Brain microvascular endothelial cell (primary cell): Measurements from ENCODE around the gene MRPL55.

ENCODE experiments used
- DNase-seq: peaks from one replicate; pipeline ENCODE4 v3.0.0-alpha.2; 2020
- H3K27ac ChIP-seq: fragments of 250-450 bp; sonication (Bioruptor Pico); 2 replicates; pipeline ENCODE4 v1.5.1; 2020; ENCODE audit warnings: mild to moderate bottlenecking, moderate library complexity
- H3K27me3 ChIP-seq: fragments of 250-450 bp; sonication (Bioruptor Pico); replicated peaks from 2 replicates; pipeline ENCODE4 v1.5.1; 2020; ENCODE audit warnings: mild to moderate bottlenecking
- H3K36me3 ChIP-seq: fragments of 250-450 bp; sonication (Bioruptor Pico); replicated peaks from 2 replicates; pipeline ENCODE4 v1.5.1; 2020; ENCODE audit warnings: mild to moderate bottlenecking
- H3K4me3 ChIP-seq: 2 replicates; pipeline ENCODE4 v1.5.1; 2011; ENCODE audit warnings: low read depth, mild to moderate bottlenecking, control low read depth, low read length, moderate library complexity
- in situ Hi-C: cut with HindIII; loops from 2 replicates; pipeline ENCODE4 v1.10.0; 2017; ENCODE audit warnings: low sequenced_read_pairs, low pct_ligation_motif_present
- TF ChIP-seq, protein P1 (sequence below): IDR thresholded peaks from 2 replicates; pipeline ENCODE4 v1.5.1; 2011; ENCODE audit warnings: low read depth, mild to moderate bottlenecking, moderate library complexity, low read length, control low read depth, inconsistent platforms; ENCODE audit errors: missing control alignments

Gene MRPL55

DNA sequence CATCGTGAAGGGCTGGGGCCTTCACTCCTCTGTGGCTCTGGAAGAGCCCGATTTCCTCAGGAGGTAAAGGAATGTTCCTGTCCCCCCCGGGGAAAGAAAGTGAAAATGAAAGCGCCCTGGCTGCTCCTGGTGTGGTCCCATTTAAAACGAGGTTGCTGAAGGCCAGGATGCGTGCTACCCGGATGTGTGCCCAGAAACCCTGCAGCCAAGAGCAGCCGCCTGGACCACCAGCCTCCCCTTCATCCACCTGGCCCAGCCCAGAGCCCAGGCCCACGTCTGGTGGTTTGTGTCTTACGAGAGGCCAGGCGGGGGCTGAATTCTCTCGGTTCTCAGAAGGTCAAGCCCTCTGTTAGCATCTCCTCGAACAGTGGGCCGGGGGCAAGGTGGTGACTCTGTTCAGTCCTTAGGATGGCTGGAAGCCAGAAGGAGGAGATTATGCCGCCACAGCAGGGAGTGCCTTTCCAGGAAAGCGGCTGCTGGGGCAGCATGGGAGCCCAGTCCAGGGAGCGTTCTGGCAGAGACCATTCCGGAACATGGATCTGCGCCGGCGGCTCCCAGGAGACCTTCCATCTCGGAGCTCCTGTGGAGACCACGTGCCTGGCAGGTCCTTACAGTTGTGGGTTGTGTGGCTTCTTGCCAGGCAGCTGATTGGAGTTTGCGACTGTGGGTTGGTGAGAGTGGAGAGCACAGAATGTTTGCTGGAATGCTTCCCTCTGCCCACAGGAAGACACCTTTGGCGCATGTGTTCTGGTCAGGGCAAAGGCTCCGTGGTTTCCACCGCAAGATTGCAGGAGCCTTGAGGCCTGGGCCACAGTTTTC, 32.3 kb upstream of the MRPL55 start:
- peak overlapping the region; percentile 93 for H3K4me3 ChIP-seq
- peaks cover 5% of the 10 kb centered on the region for H3K36me3 ChIP-seq
- DNase-seq: no peak
- in situ Hi-C loops: no loop called here
- TF ChIP-seq, protein P1, sequence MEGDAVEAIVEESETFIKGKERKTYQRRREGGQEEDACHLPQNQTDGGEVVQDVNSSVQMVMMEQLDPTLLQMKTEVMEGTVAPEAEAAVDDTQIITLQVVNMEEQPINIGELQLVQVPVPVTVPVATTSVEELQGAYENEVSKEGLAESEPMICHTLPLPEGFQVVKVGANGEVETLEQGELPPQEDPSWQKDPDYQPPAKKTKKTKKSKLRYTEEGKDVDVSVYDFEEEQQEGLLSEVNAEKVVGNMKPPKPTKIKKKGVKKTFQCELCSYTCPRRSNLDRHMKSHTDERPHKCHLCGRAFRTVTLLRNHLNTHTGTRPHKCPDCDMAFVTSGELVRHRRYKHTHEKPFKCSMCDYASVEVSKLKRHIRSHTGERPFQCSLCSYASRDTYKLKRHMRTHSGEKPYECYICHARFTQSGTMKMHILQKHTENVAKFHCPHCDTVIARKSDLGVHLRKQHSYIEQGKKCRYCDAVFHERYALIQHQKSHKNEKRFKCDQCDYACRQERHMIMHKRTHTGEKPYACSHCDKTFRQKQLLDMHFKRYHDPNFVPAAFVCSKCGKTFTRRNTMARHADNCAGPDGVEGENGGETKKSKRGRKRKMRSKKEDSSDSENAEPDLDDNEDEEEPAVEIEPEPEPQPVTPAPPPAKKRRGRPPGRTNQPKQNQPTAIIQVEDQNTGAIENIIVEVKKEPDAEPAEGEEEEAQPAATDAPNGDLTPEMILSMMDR: no peak
- peak overlapping the region; percentile 89 for H3K27ac ChIP-seq
- no peaks in the 10 kb centered on the region for H3K27me3 ChIP-seq

DNA sequence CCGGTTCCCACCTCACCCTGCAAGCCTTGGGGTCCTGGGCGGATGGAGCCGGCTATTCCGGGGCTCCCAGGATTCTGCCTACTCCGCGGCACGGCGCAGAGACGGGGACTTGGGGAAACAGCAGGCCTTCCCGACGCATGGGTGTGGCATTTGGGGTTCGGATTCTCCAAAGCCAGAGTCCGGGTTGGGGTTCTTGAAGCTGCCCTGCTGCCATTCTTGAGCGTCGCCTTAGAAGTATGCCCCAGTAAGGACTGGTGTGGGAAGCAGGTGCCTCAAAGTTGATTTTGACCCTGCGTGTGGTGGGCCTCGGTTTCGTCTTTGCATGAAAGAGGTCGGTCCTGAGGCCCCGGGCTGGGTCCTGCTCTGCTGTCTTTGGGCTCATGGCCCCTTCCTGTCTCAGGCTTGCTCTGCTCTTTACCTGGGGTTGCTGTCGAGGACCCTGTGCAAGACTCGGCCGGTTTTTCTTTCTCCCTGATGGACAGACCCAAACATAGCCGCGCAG, 31.7 kb upstream of the MRPL55 start:
- peaks cover 4% of the 10 kb centered on the region for H3K27me3 ChIP-seq
- H3K36me3 ChIP-seq: peaks cover 5% of the 10 kb centered on the region
- DNase-seq: no peak
- peak overlapping the region; percentile 93 for H3K4me3 ChIP-seq
- TF ChIP-seq, protein P1: no peak
- in situ Hi-C loops: no loop called here
- peak overlapping the region; percentile 89 for H3K27ac ChIP-seq

DNA sequence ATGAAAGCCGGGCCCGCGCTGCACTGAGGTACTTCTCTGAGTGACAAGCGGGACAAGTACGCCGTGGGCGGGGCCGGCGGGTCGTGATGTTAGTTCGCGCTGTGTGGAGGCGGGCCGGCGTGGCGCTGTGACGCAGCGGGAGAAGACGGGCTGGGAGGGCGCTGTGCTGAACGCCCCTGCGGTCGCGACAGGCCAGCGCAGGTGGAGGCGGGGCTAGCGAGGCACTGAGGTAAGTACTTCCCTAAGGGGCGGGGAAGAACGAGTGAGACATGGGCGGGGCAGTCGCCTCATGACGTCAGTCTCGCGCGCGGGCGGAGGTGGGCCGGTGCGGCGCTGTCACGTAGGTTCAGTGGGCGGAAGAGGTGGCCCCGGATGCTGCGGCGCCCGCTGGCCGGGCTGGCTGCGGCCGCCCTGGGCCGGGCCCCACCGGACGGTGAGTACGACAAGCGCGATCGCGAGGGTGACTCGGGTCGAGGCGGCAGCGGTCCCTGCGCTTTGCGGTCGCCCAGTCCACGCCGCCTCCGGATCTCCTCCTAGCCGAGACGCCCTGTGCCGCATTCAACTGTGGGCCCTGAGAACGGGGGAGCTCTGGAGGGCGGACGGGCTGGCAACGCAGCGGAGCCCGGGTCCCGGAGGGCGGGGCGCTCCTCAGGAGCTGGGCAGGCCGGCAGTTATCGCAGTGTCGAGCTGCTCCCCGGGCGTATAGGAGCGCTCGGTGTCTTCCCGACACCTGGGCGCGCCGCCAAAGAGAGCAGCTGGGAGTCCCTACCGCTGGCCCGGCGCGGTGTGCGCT, 31.0 kb upstream of the MRPL55 start, which contains the start of gene GUK1:
Gene GUK1 (plus strand): TSS at position 349 of the 793 bp plus-strand sequence. CDS start 24 bp downstream, at position 373.
- Histone ChIP-seq H3K36me3 (peaks cover 5% of the 10 kb centered on the region), H3K27ac (peak within 1 kb of the TSS; percentile 89), H3K4me3 (peak within 1 kb of the TSS; percentile 93), H3K27me3 (peaks cover 4% of the 10 kb centered on the region)
- in situ Hi-C loops: no loop called here
- TF ChIP-seq, protein P1: peak; percentile 20
- DNase-seq: peak; percentile 100

DNA sequence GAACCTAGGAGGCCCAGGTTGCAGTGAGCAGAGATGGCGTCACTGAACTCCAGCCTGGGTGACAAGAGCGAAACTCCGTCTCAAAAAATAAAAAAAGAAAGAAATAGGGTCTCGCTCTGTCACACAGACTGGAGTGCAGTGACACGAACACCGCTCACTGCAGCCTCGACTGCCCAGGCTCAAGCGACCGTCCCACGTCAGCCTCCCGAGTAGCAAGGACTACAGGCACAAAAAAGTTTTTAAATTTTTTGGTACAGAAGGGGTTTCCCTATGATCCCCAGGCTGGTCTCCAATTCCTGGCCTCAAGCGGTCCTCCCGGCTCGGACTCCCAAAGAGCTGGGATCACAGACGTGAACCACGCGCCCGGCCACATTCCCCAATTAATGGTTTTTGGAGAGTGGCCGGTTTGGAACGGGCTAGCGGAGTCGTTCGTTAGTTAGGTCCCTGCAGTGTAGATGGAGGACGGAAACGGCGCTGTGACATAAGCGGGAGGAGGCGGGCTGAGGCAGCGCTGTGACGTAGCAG, 30.4 kb upstream of the MRPL55 start:
- peak overlapping the region; percentile 93 for H3K4me3 ChIP-seq
- H3K27me3 ChIP-seq: peaks cover 4% of the 10 kb centered on the region
- peak overlapping the region; percentile 89 for H3K27ac ChIP-seq
- DNase-seq: no peak
- H3K36me3 ChIP-seq: peaks cover 5% of the 10 kb centered on the region
- in situ Hi-C loops: no loop called here
- TF ChIP-seq, protein P1: no peak

DNA sequence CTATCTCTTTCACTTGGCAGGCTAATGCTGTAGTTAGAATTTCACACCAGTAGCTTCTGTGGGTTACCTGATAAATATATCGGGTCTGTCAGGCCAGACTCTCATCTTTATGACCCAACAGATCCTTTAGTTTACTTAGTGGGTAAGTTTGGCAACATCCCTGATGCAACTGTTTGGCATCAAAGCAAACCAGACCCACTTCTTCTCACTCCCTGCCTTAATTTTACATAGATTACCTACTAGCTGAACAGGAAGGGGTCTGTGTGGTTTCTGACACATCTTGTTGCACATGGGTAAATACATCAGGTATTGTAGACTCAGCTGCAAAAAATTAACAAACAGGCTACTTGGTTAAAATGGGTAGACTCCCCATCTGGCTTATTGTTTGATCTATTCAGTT, 27.8 kb upstream of the MRPL55 start:
- H3K4me3 ChIP-seq: no peak overlapping the region
- peaks cover 4% of the 10 kb centered on the region for H3K27me3 ChIP-seq
- peaks cover 1% of the 10 kb centered on the region for H3K36me3 ChIP-seq
- in situ Hi-C loops: no loop called here
- no peak overlapping the region for H3K27ac ChIP-seq
- DNase-seq: no peak
- TF ChIP-seq, protein P1: no peak
